Renal pelvis (tissue), 4 donors: ENCODE results near the gene FAM131C. TPM values are rescaled to one million over a fixed set of nuclear protein-coding genes. Genes with fewer than 3 reads are reported as not detected.
"Not testable (repeated sequence)": the region's sequence is repeated elsewhere in the genome, so short reads cannot be mapped to it uniquely, and the experiment has no call there.

Source experiments
- DNase-seq: peaks from one replicate; pipeline ENCODE4 v3.0.0-alpha.2; 2013
- polyA plus RNA-seq, 3 donors: library from polyadenylated mRNA; unstranded; fragments of 120-200 nt; gene quantifications; one replicate each; pipeline ENCODE4 v1.2.1, GENCODE V29; 2013; ENCODE audit not compliant: insufficient read length in 3 of 3

Gene FAM131C
- polyA plus RNA-seq, 3 donors = 1.6 to 3.4 (median 2.4) TPM

GRCh38 chr1:16039871-16040270 lies 33.6 kb downstream of the FAM131C start:
- DNase-seq = not testable (repeated sequence)

GRCh38 chr1:16038620-16038912 lies 34.9 kb downstream of the FAM131C start:
- no peak for DNase-seq

GRCh38 chr1:16036461-16036860 lies 37.0 kb downstream of the FAM131C start:
- DNase-seq = not testable (repeated sequence)

GRCh38 chr1:16033103-16033632 lies 40.3 kb downstream of the FAM131C start:
- DNase-seq = not testable (repeated sequence)

GRCh38 chr1:16032388-16033102 lies 40.9 kb downstream of the FAM131C start:
- peak; percentile 82 for DNase-seq

- DNase-seq = no peak
These were observed 41.9 kb downstream of the FAM131C start for GRCh38 chr1:16031551-16031950.

- no peak for DNase-seq
These were observed 44.2 kb downstream of the FAM131C start for GRCh38 chr1:16029288-16029687.

- DNase-seq = not testable (repeated sequence)
These were observed 44.5 kb downstream of the FAM131C start for GRCh38 chr1:16029003-16029268.

GRCh38 chr1:16028237-16029002 lies 45.0 kb downstream of the FAM131C start:
- DNase-seq = no peak

GRCh38 chr1:16026723-16027484 lies 46.5 kb downstream of the FAM131C start:
- peak; percentile 62 for DNase-seq

GRCh38 chr1:16026302-16026701 lies 47.1 kb downstream of the FAM131C start:
- not testable (repeated sequence) for DNase-seq

GRCh38 chr1:16023050-16023653 lies 50.3 kb downstream of the FAM131C start:
- no peak for DNase-seq

GRCh38 chr1:16022393-16022792 lies 51.1 kb downstream of the FAM131C start:
- DNase-seq = no peak

GRCh38 chr1:16021681-16022080 lies 51.8 kb downstream of the FAM131C start, which contains the start of gene CLCNKA:
Gene CLCNKA (plus strand): TSS chr1:16022036. CDS start chr1:16022620, 584 bp downstream.
- DNase-seq = no peak

- not testable (repeated sequence) for DNase-seq
These were observed 52.6 kb downstream of the FAM131C start for GRCh38 chr1:16020878-16021277.

GRCh38 chr1:16020325-16020724 lies 53.1 kb downstream of the FAM131C start:
- DNase-seq = no peak

- DNase-seq = no peak
These were observed 53.7 kb downstream of the FAM131C start for GRCh38 chr1:16019644-16020277.

GRCh38 chr1:16018749-16019643 lies 54.5 kb downstream of the FAM131C start:
- no peak for DNase-seq

- no peak for DNase-seq
These were observed 55.1 kb downstream of the FAM131C start for GRCh38 chr1:16018308-16018707.
